D721Med (cell line): ENCODE data around the gene OBSL1.
A peak's percentile ranks its signal among the peaks of the same experiment; 100 is the strongest.

ENCODE experiments used
- DNase-seq: peaks from one replicate; pipeline ENCODE4 v3.0.0; 2011; ENCODE audit warnings: low spot score; ENCODE audit not compliant: insufficient read length
- FAIRE-seq: peaks from 2 replicates; lab custom pipeline; 2011; peaks lifted over from hg19 to GRCh38; lab: Jason Lieb, UNC
- CTCF ChIP-seq: IDR thresholded peaks from 2 replicates; pipeline ENCODE4 v1.5.1; 2012; ENCODE audit warnings: mild to moderate bottlenecking, control low read depth; ENCODE audit not compliant: insufficient read depth; ENCODE audit errors: missing control alignments

OBSL1 gene

GRCh38 chr2:219608399-219608964 is 37.1 kb upstream of the OBSL1 start:
- no peak for FAIRE-seq
- no peak for TF ChIP-seq CTCF
- no peak for DNase-seq

GRCh38 chr2:219607931-219608330 is 36.6 kb upstream of the OBSL1 start:
- DNase-seq (no peak), FAIRE-seq (no peak)
- no peak for TF ChIP-seq CTCF

- DNase-seq (no peak), FAIRE-seq (no peak)
- TF ChIP-seq CTCF = no peak
Measured at GRCh38 chr2:219605607-219605954, 34.2 kb upstream of the OBSL1 start.

- no peak for TF ChIP-seq CTCF
- no peak for FAIRE-seq
- DNase-seq = no peak
Measured at GRCh38 chr2:219603771-219604170, 32.4 kb upstream of the OBSL1 start.

GRCh38 chr2:219598308-219599078 is 27.2 kb upstream of the OBSL1 start:
- DNase-seq = no peak
- no peak for FAIRE-seq
- TF ChIP-seq CTCF = no peak

GRCh38 chr2:219597552-219598307 is 26.4 kb upstream of the OBSL1 start, which contains the start of gene STK11IP:
TSS of gene STK11IP (plus strand) at chr2:219597857. CDS start at chr2:219598120, 263 bp downstream.
- peak; percentile 93 for DNase-seq
- no peak for TF ChIP-seq CTCF
- no peak for FAIRE-seq
